ENCODE measurements around the gene PROKR2. TPM values are rescaled to one million over a fixed set of nuclear protein-coding genes. Genes with fewer than 3 reads are reported as not detected.

PROKR2 gene
- total and polyA plus RNA-seq, 2 donors (not counting 1 experiment from before 2014, with no cell fraction given), result not detected

DNA sequence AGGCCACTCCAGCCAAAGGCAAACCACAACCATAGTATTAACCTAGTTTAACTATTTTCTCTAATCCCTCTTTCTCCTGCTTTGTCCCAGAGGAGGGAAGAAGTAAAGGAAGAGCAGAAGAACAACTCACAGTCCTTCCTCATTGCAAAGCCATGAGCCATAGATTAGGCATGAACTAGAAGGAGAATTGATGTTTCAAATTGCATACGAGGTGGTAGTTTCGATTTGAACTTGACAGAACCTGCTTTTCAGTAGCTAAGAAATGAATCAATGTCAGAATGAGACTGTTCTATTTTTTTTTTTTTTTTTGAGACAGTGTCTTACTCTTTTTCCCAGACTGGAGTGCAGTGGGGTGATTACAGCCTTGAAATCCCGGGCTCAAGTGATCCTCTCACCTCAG, 48.3 kb downstream of the PROKR2 start:
- H3K9me3 Mint-ChIP-seq (ENCODE audit: insufficient read depth), result no peaks in the 10 kb centered on the region
- TF ChIP-seq EZH2 (IDR thresholded peaks at IDR 0.05; ENCODE audit: borderline replicate concordance, insufficient read depth, low read depth, low read length, poor library complexity, severe bottlenecking), result no peak
- TF ChIP-seq, protein P1, sequence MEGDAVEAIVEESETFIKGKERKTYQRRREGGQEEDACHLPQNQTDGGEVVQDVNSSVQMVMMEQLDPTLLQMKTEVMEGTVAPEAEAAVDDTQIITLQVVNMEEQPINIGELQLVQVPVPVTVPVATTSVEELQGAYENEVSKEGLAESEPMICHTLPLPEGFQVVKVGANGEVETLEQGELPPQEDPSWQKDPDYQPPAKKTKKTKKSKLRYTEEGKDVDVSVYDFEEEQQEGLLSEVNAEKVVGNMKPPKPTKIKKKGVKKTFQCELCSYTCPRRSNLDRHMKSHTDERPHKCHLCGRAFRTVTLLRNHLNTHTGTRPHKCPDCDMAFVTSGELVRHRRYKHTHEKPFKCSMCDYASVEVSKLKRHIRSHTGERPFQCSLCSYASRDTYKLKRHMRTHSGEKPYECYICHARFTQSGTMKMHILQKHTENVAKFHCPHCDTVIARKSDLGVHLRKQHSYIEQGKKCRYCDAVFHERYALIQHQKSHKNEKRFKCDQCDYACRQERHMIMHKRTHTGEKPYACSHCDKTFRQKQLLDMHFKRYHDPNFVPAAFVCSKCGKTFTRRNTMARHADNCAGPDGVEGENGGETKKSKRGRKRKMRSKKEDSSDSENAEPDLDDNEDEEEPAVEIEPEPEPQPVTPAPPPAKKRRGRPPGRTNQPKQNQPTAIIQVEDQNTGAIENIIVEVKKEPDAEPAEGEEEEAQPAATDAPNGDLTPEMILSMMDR (IDR thresholded peaks at IDR 0.05), result no peak
- no peaks in the 10 kb centered on the region for H3K79me2 ChIP-seq (ENCODE audit: control insufficient read depth, insufficient read depth, low read length)
- H3K9ac ChIP-seq (ENCODE audit: low read length), result no peak overlapping the region
- intact Hi-C loops (cut with micrococcal nuclease), result no loop called here
- no peaks in the 10 kb centered on the region for H3K9me3 ChIP-seq (ENCODE audit: control extremely low read depth in 1 of 3, control insufficient read depth in 2 of 3, insufficient read depth in 1 of 3, low read length in 2 of 3)
- no peak for ATAC-seq (ENCODE audit: low read depth)
- CTCF ChIA-PET, result no interaction called here
- no peaks in the 10 kb centered on the region for H4K20me1 ChIP-seq (ENCODE audit: control insufficient read depth, insufficient read depth, low read length, poor library complexity, severe bottlenecking)
- no peak for DNase-seq
- peaks cover 7% of the 10 kb centered on the region for H3K4me1 Mint-ChIP-seq
- H3K27ac ChIP-seq (ENCODE audit: low read length in 2 of 2), result no peak overlapping the region
- no peaks in the 10 kb centered on the region for H3K4me1 ChIP-seq (ENCODE audit: control insufficient read depth in 2 of 2, insufficient read depth in 2 of 2, low read length in 2 of 2)
- H2AFZ ChIP-seq (ENCODE audit: insufficient read depth, low read depth, low read length, poor library complexity, severe bottlenecking), result no peak overlapping the region
- WGBS (ENCODE audit: insufficient coverage), result 86% methylated on average over 2 of the region's 3 CpGs
- POLR2A ChIA-PET, result no interaction called here
- no peak overlapping the region for H3K27ac Mint-ChIP-seq
- H3K4me3 Mint-ChIP-seq, result no peak overlapping the region
- peaks cover 34% of the 10 kb centered on the region for H3K27me3 Mint-ChIP-seq
- no peaks in the 10 kb centered on the region for H3K36me3 ChIP-seq (replicated peaks in 1 of 2; ENCODE audit: control extremely low read depth in 1 of 2, control insufficient read depth in 1 of 2, extremely low read depth in 1 of 2, insufficient read depth in 2 of 2, low read length in 1 of 2)
- no peak overlapping the region for H3K4me2 ChIP-seq (replicated peaks; ENCODE audit: low read depth, low read length, poor library complexity, severe bottlenecking)
- peaks cover 0 to 3% (median 0%) of the 10 kb centered on the region in 4 experiments for H3K27me3 ChIP-seq (replicated peaks in 1 of 4; ENCODE audit: control extremely low read depth in 1 of 4, control insufficient read depth in 3 of 4, insufficient read depth in 4 of 4, low read length in 3 of 4)
- H3K4me3 ChIP-seq (ENCODE audit: control extremely low read depth in 1 of 5, extremely low read depth in 1 of 5, insufficient read depth in 1 of 5, low read depth in 2 of 5, low read length in 4 of 5), result no peak overlapping the region

GRCh38 chr20:5267092-5267491, 49.7 kb downstream of the PROKR2 start:
- Mint-ChIP-seq H3K9me3 (ENCODE audit: insufficient read depth) (no peaks in the 10 kb centered on the region), H3K27me3 (peaks cover 33% of the 10 kb centered on the region), H3K4me1 (peaks cover 7% of the 10 kb centered on the region), H3K27ac (no peak overlapping the region), H3K4me3 (no peak overlapping the region)
- WGBS (ENCODE audit: insufficient coverage), result no CpG with 5 or more reads among the region's 1 CpG
- no peak for TF ChIP-seq EZH2 (IDR thresholded peaks at IDR 0.05; ENCODE audit: borderline replicate concordance, insufficient read depth, low read depth, low read length, poor library complexity, severe bottlenecking)
- TF ChIP-seq, protein P1 (IDR thresholded peaks at IDR 0.05), result no peak
- no peak overlapping the region for H3K4me3 ChIP-seq (ENCODE audit: control extremely low read depth in 1 of 5, extremely low read depth in 1 of 5, insufficient read depth in 1 of 5, low read depth in 2 of 5, low read length in 4 of 5)
- H3K4me2 ChIP-seq (replicated peaks; ENCODE audit: low read depth, low read length, poor library complexity, severe bottlenecking), result no peak overlapping the region
- no peaks in the 10 kb centered on the region for H3K79me2 ChIP-seq (ENCODE audit: control insufficient read depth, insufficient read depth, low read length)
- no peaks in the 10 kb centered on the region for H3K36me3 ChIP-seq (replicated peaks in 1 of 2; ENCODE audit: control extremely low read depth in 1 of 2, control insufficient read depth in 1 of 2, extremely low read depth in 1 of 2, insufficient read depth in 2 of 2, low read length in 1 of 2)
- no peak overlapping the region for H2AFZ ChIP-seq (ENCODE audit: insufficient read depth, low read depth, low read length, poor library complexity, severe bottlenecking)
- no peaks in the 10 kb centered on the region for H3K9me3 ChIP-seq (ENCODE audit: control extremely low read depth in 1 of 3, control insufficient read depth in 2 of 3, insufficient read depth in 1 of 3, low read length in 2 of 3)
- intact Hi-C loops (cut with micrococcal nuclease), result no loop called here
- ATAC-seq (ENCODE audit: low read depth) (no peak), DNase-seq (no peak)
- ChIA-PET POLR2A (no interaction called here), CTCF (no interaction called here)
- H4K20me1 ChIP-seq (ENCODE audit: control insufficient read depth, insufficient read depth, low read length, poor library complexity, severe bottlenecking), result no peaks in the 10 kb centered on the region
- no peak overlapping the region for H3K9ac ChIP-seq (ENCODE audit: low read length)
- H3K27me3 ChIP-seq (replicated peaks in 1 of 4; ENCODE audit: control extremely low read depth in 1 of 4, control insufficient read depth in 3 of 4, insufficient read depth in 4 of 4, low read length in 3 of 4), result peaks cover 0 to 3% (median 0%) of the 10 kb centered on the region in 4 experiments
- no peak overlapping the region for H3K27ac ChIP-seq (ENCODE audit: low read length in 2 of 2)
- H3K4me1 ChIP-seq (ENCODE audit: control insufficient read depth in 2 of 2, insufficient read depth in 2 of 2, low read length in 2 of 2), result no peaks in the 10 kb centered on the region

Small RNA genes within 50 kb of the gene (small RNA-seq; reads per million reads assigned to genes)
- gene RNA5-8SP7 (ENCODE audit: insufficient read length, low read depth, low replicate concordance), result not detected

Other genes starting within 250 kb of the PROKR2 start
- 57.4 and 62.2 TPM in 2 replicates for gene TMEM230, start 203.9 kb downstream of the PROKR2 start, total RNA-seq
- gene TMEM230, start 203.9 kb downstream of the PROKR2 start, polyA plus RNA-seq, result 42.7 and 55.6 TPM in 2 replicates
- 31.7 and 35.5 TPM in 2 replicates for gene PCNA, start 197.0 kb downstream of the PROKR2 start, total RNA-seq
- 53.5 and 73.4 TPM in 2 replicates for gene PCNA, start 197.0 kb downstream of the PROKR2 start, polyA plus RNA-seq
- 48.6 and 49.4 TPM in 2 replicates for gene CDS2, start 189.9 kb downstream of the PROKR2 start, total RNA-seq
- 17.3 and 20.8 TPM in 2 replicates for gene CDS2, start 189.9 kb downstream of the PROKR2 start, polyA plus RNA-seq

All from B cell (primary cell).